Measurements from ENCODE around the gene RALB. TPM values are rescaled to one million over a fixed set of nuclear protein-coding genes. Genes with fewer than 3 reads are reported as not detected.
A peak's percentile ranks its signal among the peaks of the same experiment; 100 is the strongest.

The RALB gene
- total and polyA plus RNA-seq, 4 donors, result 55.0 to 65.4 (median 61.2) TPM

DNA sequence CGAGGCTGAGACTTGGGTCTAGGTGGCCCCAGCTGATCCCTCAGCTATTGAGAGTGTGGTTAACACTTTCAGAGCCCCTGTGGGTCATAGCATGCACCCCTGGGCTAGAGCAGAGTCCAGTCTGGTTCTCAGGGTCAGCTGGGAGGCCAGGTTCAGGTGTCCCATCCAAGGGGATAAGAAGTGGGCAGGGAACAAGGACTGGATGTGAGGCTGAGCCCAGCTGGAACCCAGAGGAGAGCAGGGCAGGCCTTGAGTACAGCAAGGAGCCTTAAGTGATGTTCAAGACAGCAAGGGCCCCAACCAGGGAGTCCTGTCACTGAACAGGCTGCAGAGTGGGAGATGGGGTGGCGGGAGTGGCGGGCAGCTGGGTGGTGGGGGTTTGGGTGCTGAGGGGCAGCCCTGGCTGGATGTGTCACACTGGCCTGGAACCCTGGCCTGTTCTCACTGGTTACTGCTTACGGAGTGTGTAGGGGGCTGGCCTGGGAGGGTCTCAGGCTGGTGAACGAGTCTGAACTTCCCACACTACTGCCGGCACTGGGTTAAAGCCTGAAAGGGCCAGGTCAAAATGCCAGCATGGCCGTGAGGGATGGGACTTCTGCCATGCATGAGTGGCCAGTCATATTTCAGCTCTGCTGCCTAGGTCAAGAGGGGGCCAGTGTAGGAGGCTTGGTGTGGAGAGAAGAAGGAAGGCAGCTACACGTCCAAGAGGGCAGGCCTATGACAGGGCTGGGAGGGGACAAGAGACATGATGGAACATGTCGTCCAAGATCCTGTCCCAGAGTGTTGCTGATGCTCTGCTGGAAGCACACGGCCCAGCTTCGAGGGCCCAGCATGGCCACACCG lies 43.0 kb upstream of the RALB start:
- H3K9me3 ChIP-seq (ENCODE audit: control insufficient read depth, insufficient read depth, low read length), result no peaks in the 10 kb centered on the region
- 84% methylated on average over 12 of the region's 12 CpGs for WGBS (ENCODE audit: insufficient coverage)
- H3K36me3 ChIP-seq (ENCODE audit: control insufficient read depth, insufficient read depth, low read length), result peaks cover 3% of the 10 kb centered on the region
- H3K27ac ChIP-seq (ENCODE audit: low read depth, low read length), result no peak overlapping the region
- peaks cover 8% of the 10 kb centered on the region for H3K4me1 ChIP-seq (ENCODE audit: control insufficient read depth, insufficient read depth, low read length)
- DNase-seq (ENCODE audit: low read depth in 4 of 6, low spot score in 6 of 6), result no peak
- H3K27me3 ChIP-seq (ENCODE audit: control insufficient read depth, insufficient read depth, low read length), result no peaks in the 10 kb centered on the region
- no peak overlapping the region for H3K4me3 ChIP-seq (ENCODE audit: low read depth, low read length)

DNA sequence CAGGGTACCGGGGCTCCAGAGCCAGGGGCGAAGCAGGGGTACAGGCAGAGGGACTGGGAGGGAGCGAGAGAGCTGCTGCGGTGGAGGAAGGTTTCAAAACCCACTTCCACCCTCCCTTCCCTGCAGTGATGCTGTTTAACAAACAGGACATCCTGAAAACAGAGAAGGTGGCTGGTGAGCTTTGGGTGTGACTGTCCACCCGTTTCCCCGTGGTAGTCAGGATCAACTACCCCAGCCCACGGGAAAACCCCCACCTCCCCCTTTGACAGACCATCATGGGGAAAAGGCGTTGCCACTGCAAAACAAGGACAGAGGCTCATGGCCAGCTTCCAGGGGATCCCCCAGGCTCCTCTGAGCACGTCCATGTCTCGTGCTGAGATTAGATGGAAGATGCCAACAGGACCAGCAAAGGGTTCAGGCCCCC lies 42.4 kb upstream of the RALB start:
- H3K9me3 ChIP-seq (ENCODE audit: control insufficient read depth, insufficient read depth, low read length), result no peaks in the 10 kb centered on the region
- H3K36me3 ChIP-seq (ENCODE audit: control insufficient read depth, insufficient read depth, low read length), result peaks cover 3% of the 10 kb centered on the region
- no peak for DNase-seq (ENCODE audit: low read depth in 4 of 6, low spot score in 6 of 6)
- H3K27ac ChIP-seq (ENCODE audit: low read depth, low read length), result no peak overlapping the region
- no peaks in the 10 kb centered on the region for H3K27me3 ChIP-seq (ENCODE audit: control insufficient read depth, insufficient read depth, low read length)
- 71% methylated on average over 4 of the region's 10 CpGs for WGBS (ENCODE audit: insufficient coverage)
- no peak overlapping the region for H3K4me3 ChIP-seq (ENCODE audit: low read depth, low read length)
- peaks cover 8% of the 10 kb centered on the region for H3K4me1 ChIP-seq (ENCODE audit: control insufficient read depth, insufficient read depth, low read length)

DNA sequence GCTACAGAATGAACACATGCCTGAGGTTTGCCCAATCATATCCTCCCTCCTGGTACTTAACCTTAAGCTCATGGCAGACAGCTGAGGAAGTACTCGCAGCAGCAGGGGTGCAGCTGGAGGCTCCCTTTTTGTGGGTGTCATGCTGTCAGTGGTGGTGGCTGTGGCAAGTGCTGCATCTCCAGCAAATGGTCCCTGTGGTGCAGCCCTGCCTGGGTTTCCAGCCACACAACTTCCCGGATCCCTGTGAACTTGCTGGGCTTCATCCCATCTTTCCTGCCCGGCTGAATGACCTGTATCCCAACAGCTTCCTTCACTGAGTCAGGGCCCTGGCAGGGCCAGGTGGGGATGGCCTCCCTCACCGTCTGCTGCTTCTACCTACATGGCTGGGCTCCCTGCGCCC lies 34.5 kb upstream of the RALB start:
- H3K36me3 ChIP-seq (ENCODE audit: control insufficient read depth, insufficient read depth, low read length), result peaks cover 24% of the 10 kb centered on the region
- peaks cover 8% of the 10 kb centered on the region for H3K4me1 ChIP-seq (ENCODE audit: control insufficient read depth, insufficient read depth, low read length)
- no peak for DNase-seq (ENCODE audit: low read depth in 4 of 6, low spot score in 6 of 6)
- WGBS (ENCODE audit: insufficient coverage), result 88% methylated on average over 5 of the region's 5 CpGs
- no peak overlapping the region for H3K27ac ChIP-seq (ENCODE audit: low read depth, low read length)
- H3K4me3 ChIP-seq (ENCODE audit: low read depth, low read length), result no peak overlapping the region
- no peaks in the 10 kb centered on the region for H3K27me3 ChIP-seq (ENCODE audit: control insufficient read depth, insufficient read depth, low read length)
- H3K9me3 ChIP-seq (ENCODE audit: control insufficient read depth, insufficient read depth, low read length), result peaks cover 3% of the 10 kb centered on the region

DNA sequence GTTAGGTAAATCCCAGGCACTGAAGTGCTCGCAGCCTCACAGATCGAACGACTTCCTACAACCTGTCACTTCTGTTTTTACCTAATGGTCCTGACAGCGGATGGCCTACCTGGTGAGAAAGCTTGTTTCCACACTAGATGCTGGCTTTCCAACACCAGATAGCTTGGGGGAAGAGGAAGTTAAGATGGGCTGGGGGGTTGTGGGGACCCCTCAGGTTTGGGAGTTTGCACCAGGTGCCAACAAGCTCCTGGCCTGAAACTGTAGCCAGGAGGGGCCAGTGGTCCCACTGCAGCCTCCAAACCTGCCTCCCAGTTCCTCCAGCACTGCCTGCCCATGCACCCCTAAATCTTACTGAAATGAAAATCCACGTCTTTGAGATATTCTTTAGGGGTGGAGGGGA lies 33.4 kb upstream of the RALB start:
- Histone ChIP-seq H3K4me1 (ENCODE audit: control insufficient read depth, insufficient read depth, low read length) (peaks cover 17% of the 10 kb centered on the region), H3K27me3 (ENCODE audit: control insufficient read depth, insufficient read depth, low read length) (no peaks in the 10 kb centered on the region), H3K27ac (ENCODE audit: low read depth, low read length) (no peak overlapping the region), H3K36me3 (ENCODE audit: control insufficient read depth, insufficient read depth, low read length) (peaks cover 24% of the 10 kb centered on the region), H3K4me3 (ENCODE audit: low read depth, low read length) (no peak overlapping the region), H3K9me3 (ENCODE audit: control insufficient read depth, insufficient read depth, low read length) (peaks cover 3% of the 10 kb centered on the region)
- no peak for DNase-seq (ENCODE audit: low read depth in 4 of 6, low spot score in 6 of 6)
- no CpG with 5 or more reads among the region's 5 CpGs for WGBS (ENCODE audit: insufficient coverage)

DNA sequence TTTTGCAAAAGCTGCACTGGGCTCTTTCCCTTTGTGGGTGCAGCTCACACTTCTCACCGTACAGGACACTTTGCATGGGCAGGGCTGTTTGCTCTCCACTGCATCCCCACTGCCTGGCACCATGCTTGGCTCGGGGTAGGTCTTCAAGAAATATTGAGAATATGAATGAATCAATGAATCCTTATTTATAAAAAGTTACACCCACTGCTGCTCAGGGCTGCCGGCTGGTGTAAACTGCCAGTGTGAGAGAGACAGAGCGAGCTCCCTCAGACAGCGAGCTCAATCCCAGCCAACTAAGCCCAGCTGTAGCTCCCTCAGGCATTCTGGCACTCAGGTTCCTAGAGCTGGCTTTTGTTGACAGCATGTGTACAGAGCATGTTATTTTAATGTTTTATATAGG lies 32.9 kb upstream of the RALB start:
- 100% methylated on average over 3 of the region's 5 CpGs for WGBS (ENCODE audit: insufficient coverage)
- no peak overlapping the region for H3K27ac ChIP-seq (ENCODE audit: low read depth, low read length)
- H3K27me3 ChIP-seq (ENCODE audit: control insufficient read depth, insufficient read depth, low read length), result no peaks in the 10 kb centered on the region
- no peak overlapping the region for H3K4me3 ChIP-seq (ENCODE audit: low read depth, low read length)
- H3K36me3 ChIP-seq (ENCODE audit: control insufficient read depth, insufficient read depth, low read length), result peaks cover 24% of the 10 kb centered on the region
- no peak for DNase-seq (ENCODE audit: low read depth in 4 of 6, low spot score in 6 of 6)
- H3K4me1 ChIP-seq (ENCODE audit: control insufficient read depth, insufficient read depth, low read length), result peaks cover 19% of the 10 kb centered on the region
- H3K9me3 ChIP-seq (ENCODE audit: control insufficient read depth, insufficient read depth, low read length), result peaks cover 3% of the 10 kb centered on the region

DNA sequence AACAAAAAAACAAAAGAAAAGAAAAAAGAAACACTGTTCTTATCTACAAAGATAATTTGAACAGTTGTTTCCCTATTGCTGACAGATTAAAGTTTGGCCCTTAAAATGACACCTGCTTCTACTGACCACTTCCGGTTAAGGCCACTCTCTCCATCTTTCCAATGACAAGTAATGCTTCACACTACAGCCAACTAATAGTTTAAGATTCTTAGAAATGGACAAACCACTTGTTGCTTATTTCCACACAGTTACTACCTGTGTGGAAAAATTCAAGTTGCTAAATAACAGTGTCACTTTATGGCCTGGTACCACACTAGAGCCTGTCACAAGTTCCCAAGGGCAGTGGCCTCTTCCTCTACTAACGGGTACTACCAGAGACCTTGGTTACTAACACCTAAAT lies 31.9 kb upstream of the RALB start:
- Histone ChIP-seq H3K9me3 (ENCODE audit: control insufficient read depth, insufficient read depth, low read length) (peaks cover 3% of the 10 kb centered on the region), H3K27me3 (ENCODE audit: control insufficient read depth, insufficient read depth, low read length) (no peaks in the 10 kb centered on the region), H3K4me3 (ENCODE audit: low read depth, low read length) (no peak overlapping the region), H3K4me1 (ENCODE audit: control insufficient read depth, insufficient read depth, low read length) (peaks cover 19% of the 10 kb centered on the region), H3K27ac (ENCODE audit: low read depth, low read length) (no peak overlapping the region), H3K36me3 (ENCODE audit: control insufficient read depth, insufficient read depth, low read length) (peaks cover 24% of the 10 kb centered on the region)
- 90% methylated on average over 1 of the region's 2 CpGs for WGBS (ENCODE audit: insufficient coverage)
- DNase-seq (ENCODE audit: low read depth in 4 of 6, low spot score in 6 of 6), result no peak

DNA sequence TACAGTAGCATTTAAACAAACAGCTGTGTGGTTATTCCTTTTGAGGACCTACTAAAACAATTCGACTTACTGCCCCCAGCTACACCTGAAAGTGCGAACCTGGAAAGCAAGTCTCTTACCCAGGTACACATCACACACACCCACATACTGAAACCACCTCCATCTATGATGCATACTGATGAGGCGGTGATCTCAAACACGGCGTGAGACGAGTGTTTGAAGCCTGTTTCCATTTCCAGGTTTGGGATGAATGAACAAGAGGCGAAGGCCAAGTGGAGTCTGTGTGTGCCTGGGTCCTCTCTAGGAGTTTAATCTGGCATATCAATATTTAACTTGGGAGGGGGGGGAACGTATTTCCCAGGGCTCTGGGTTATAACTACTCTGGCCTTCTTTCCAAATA lies 31.0 kb upstream of the RALB start:
- peaks cover 19% of the 10 kb centered on the region for H3K4me1 ChIP-seq (ENCODE audit: control insufficient read depth, insufficient read depth, low read length)
- no peak for DNase-seq (ENCODE audit: low read depth in 4 of 6, low spot score in 6 of 6)
- H3K9me3 ChIP-seq (ENCODE audit: control insufficient read depth, insufficient read depth, low read length), result peaks cover 3% of the 10 kb centered on the region
- WGBS (ENCODE audit: insufficient coverage), result 92% methylated on average over 2 of the region's 8 CpGs
- peaks cover 20% of the 10 kb centered on the region for H3K36me3 ChIP-seq (ENCODE audit: control insufficient read depth, insufficient read depth, low read length)
- H3K27ac ChIP-seq (ENCODE audit: low read depth, low read length), result no peak overlapping the region
- no peaks in the 10 kb centered on the region for H3K27me3 ChIP-seq (ENCODE audit: control insufficient read depth, insufficient read depth, low read length)
- no peak overlapping the region for H3K4me3 ChIP-seq (ENCODE audit: low read depth, low read length)

DNA sequence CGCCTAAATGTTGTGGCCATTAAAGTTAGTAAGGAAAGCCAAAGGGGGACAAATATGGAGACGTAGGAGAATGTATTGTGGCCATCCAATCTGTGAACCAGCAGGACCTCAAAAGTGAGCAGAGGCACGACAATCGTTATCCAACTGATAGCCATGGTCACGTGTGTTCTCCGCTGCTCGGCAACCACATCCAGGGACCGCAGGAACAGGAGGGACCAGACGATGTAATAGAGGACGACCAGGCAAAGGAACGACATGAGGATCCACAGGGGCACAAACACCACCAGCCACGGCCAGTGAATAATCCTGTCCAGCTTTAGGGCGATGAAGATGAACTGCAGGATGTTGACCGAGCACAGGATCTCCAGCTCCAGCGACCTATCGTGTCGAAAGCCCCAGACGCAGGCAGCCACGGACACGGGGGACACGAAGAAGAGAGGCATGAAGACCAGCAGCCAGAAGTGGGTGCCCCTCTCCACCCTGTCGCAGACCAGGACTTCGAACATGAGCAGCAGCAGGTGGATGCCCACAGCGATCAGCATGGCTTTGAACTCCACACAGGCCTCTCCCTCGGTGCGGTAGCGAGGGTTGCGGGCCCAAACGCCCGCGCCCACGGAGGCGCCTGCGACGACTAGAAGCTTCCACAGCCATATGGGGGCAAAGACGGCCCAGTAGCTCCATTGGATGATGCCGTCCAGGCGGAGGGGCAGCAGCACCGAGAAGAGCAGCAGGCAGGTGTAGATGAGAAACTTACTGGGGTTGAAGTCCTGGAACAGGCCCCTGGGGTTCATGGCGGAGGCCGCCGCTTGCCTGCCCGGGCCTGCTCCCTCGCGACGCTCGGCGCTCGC lies 30.2 kb upstream of the RALB start:
- peaks cover 19% of the 10 kb centered on the region for H3K4me1 ChIP-seq (ENCODE audit: control insufficient read depth, insufficient read depth, low read length)
- peak overlapping the region; percentile 26 for H3K4me3 ChIP-seq (ENCODE audit: low read depth, low read length)
- H3K27me3 ChIP-seq (ENCODE audit: control insufficient read depth, insufficient read depth, low read length), result no peaks in the 10 kb centered on the region
- no peak overlapping the region for H3K27ac ChIP-seq (ENCODE audit: low read depth, low read length)
- peaks cover 3% of the 10 kb centered on the region for H3K9me3 ChIP-seq (ENCODE audit: control insufficient read depth, insufficient read depth, low read length)
- H3K36me3 ChIP-seq (ENCODE audit: control insufficient read depth, insufficient read depth, low read length), result peaks cover 20% of the 10 kb centered on the region
- no peak for DNase-seq (ENCODE audit: low read depth in 4 of 6, low spot score in 6 of 6)
- 73% methylated on average over 48 of the region's 49 CpGs for WGBS (ENCODE audit: insufficient coverage)

DNA sequence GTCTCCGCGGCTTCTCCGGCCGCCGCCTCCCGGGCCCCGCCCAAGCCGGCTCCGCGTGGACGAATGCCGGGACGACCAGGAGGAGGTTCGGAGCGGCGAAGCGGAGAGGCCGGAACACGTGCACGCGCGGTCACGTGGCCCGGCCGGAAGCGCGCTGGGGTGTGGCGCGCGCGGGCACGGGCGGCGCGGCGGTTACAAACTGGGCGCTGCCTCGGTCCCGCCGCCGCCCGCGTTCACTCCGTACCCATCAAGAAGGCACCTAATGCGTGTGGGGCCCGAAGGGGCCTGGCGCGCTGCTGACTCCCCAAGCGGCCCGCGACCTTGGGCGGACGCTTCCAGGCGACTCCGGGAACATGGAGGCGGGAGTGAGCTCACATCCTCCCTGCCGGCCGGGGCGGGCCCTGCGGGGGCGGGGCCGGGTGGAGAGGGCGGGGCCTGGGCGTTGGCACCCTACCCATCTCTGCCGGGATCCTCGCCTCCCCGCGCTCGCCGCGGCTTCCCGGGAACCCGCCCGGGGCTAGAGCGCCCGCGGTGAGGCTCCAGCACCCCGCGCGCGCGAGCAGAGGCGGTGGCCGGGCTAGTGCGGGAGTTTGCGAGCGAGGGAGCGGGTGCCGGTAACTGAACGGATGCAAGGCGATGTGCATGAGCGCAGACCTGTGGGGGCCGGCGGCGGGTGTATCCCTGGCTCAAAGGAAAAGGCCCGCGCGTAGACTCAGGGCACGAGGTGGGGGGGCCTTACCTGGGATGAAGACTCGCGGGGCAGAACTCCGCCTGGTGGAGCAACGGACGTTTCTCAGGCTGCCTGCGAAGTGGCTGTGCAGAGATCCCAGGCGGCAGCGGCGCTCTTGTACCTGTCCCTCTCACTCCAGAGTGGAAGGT lies 29.4 kb upstream of the RALB start, which contains the start of gene TMEM185B:
Gene TMEM185B, minus strand, starts transcription at position 367 of the 879 bp plus-strand sequence. CDS start 424 bp downstream, outside the sequence.
- WGBS (ENCODE audit: insufficient coverage), result under 1% methylated on average over 108 of the region's 108 CpGs
- Histone ChIP-seq H3K9me3 (ENCODE audit: control insufficient read depth, insufficient read depth, low read length) (peaks cover 2% of the 10 kb centered on the region), H3K4me3 (ENCODE audit: low read depth, low read length) (peak within 1 kb of the TSS; percentile 66), H3K27ac (ENCODE audit: low read depth, low read length) (peak within 1 kb of the TSS; percentile 25), H3K27me3 (ENCODE audit: control insufficient read depth, insufficient read depth, low read length) (no peaks in the 10 kb centered on the region), H3K36me3 (ENCODE audit: control insufficient read depth, insufficient read depth, low read length) (peaks cover 15% of the 10 kb centered on the region), H3K4me1 (ENCODE audit: control insufficient read depth, insufficient read depth, low read length) (peaks cover 19% of the 10 kb centered on the region)
- DNase-seq (ENCODE audit: low read depth in 4 of 6, low spot score in 6 of 6), result peak; percentile 57 to 95 (median 69)

Measured in spinal cord (tissue), 10 donors.